ENCODE measurements around the gene PLEKHA8.

GRCh38 chr7:30083334-30083733 lies 55.1 kb downstream of the PLEKHA8 start:
- TF ChIP-seq POLR2A (IDR thresholded peaks at IDR 0.05) = no peak
- TF ChIP-seq CTCF (IDR thresholded peaks at IDR 0.05) = no peak

Measured in adrenal gland (tissue), 5 donors.